ENCODE results near the gene NRG3. TPM values are rescaled to one million over a fixed set of nuclear protein-coding genes. Genes with fewer than 3 reads are reported as not detected.

Gene NRG3
- total and polyA plus RNA-seq, 2 of the 4 experiments (the other 2 are of a cell fraction): not detected

- Histone ChIP-seq H3K79me1 (ENCODE audit: low read depth in 1 of 2, low read length in 2 of 2) (no peaks in the 10 kb centered on the region), H2BK120ac (ENCODE audit: low read depth, low read length) (no peak overlapping the region), H2AFZ (replicated peaks; ENCODE audit: low read length, poor library complexity) (no peak overlapping the region), H3K14ac (replicated peaks; ENCODE audit: low read depth, low read length) (no peak overlapping the region), H3K36me3 (ENCODE audit: control insufficient read depth, insufficient read depth, low read length) (no peaks in the 10 kb centered on the region), H3K56ac (ENCODE audit: extremely low read depth, insufficient read depth, low read length) (no peak overlapping the region), H3K27me3 (ENCODE audit: control insufficient read depth, insufficient read depth, low read length) (no peaks in the 10 kb centered on the region), H3K9me1 (ENCODE audit: insufficient read depth, low read length) (no peaks in the 10 kb centered on the region), H3K18ac (ENCODE audit: low read depth, low read length) (no peak overlapping the region), H2BK15ac (ENCODE audit: low read depth, low read length) (no peak overlapping the region), H4K5ac (ENCODE audit: low read depth, low read length) (no peak overlapping the region), H4K8ac (ENCODE audit: low read depth in 2 of 2, low read length in 2 of 2) (no peak overlapping the region), H2BK5ac (ENCODE audit: low read depth, low read length, poor library complexity, severe bottlenecking) (no peak overlapping the region), H2AK9ac (replicated peaks; ENCODE audit: low read depth, low read length, poor library complexity) (no peak overlapping the region), H3K9me3 (ENCODE audit: control insufficient read depth, insufficient read depth, low read length) (no peaks in the 10 kb centered on the region), H2AK5ac (ENCODE audit: low read depth, low read length) (no peak overlapping the region), H3K4ac (ENCODE audit: low read depth, low read length) (no peak overlapping the region), H2BK20ac (ENCODE audit: low read depth, low read length) (no peak overlapping the region), H3K4me2 (ENCODE audit: low read depth, low read length) (no peak overlapping the region), H4K20me1 (ENCODE audit: insufficient read depth, low read length) (no peaks in the 10 kb centered on the region), H3K27ac (ENCODE audit: insufficient read depth, low read length) (no peak overlapping the region), H3K9ac (ENCODE audit: low read depth, low read length) (no peak overlapping the region), H4K91ac (ENCODE audit: insufficient read depth, low read depth, low read length) (no peak overlapping the region), H3K4me1 (ENCODE audit: control insufficient read depth, insufficient read depth, low read length) (no peaks in the 10 kb centered on the region), H3K23ac (ENCODE audit: low read depth, low read length) (no peak overlapping the region), H3K4me3 (ENCODE audit: insufficient read depth, low read depth, low read length) (no peak overlapping the region)
- TF ChIP-seq FOS (IDR thresholded peaks at IDR 0.05; ENCODE audit: low read depth, low read length) (no peak), RCOR1 (IDR thresholded peaks at IDR 0.05; ENCODE audit: insufficient replicate concordance, low read length) (no peak)
- no TSS peak for BruUV-seq (replicated peaks)
- no peak for ATAC-seq (ENCODE audit: low read depth)
- POLR2A ChIA-PET (ENCODE audit: unreplicated experiment): no interaction called here
- DNase-seq: no peak
- CTCF ChIA-PET: no interaction called here
- in situ Hi-C loops (cut with MboI; ENCODE audit: low sequenced_read_pairs) (no loop called here), dilution Hi-C loops (cut with HindIII; ENCODE audit: low sequenced_read_pairs, unreplicated experiment) (no loop called here), intact Hi-C loops (cut with micrococcal nuclease) (no loop called here)
Observed at GRCh38 chr10:82429302-82429701, 554.3 kb downstream of the NRG3 start.

Measured in IMR-90 (cell line).